HEK293 (cell line): ENCODE data around the gene MEI1.

Source experiments
- CTCF ChIA-PET: fragments of 350-600 bp; formaldehyde crosslinking; extraction: SDS; loops from one replicate; lab custom pipeline; 2021; ENCODE audit warnings: antibody characterized with exemption; lab: Yijun Ruan, JAX
- POLR2A ChIA-PET: fragments of 300-600 bp; formaldehyde crosslinking; extraction: SDS; loops from one replicate; lab custom pipeline; 2020; ENCODE audit warnings: antibody characterized with exemption, inconsistent platforms; lab: Yijun Ruan, JAX
- H3K27ac ChIP-seq: fragments of 200-500 bp; sonication (Bioruptor generic); 2 replicates; pipeline ENCODE4 v1.5.1; 2014; ENCODE audit warnings: low read depth, low read length, control low read depth, inconsistent platforms; ENCODE audit errors: extremely low read depth
- H3K36me3 ChIP-seq, 2 experiments: fragments of 200-500 bp in 1 of 2; sonication (Bioruptor generic) in 1 of 2; 1 replicate in 1 of 2; 2 replicates in 1 of 2; pipeline ENCODE4 v1.5.1; 2014 to 2017; ENCODE audit warnings: inconsistent platforms in 2 of 2, low read length in 2 of 2; ENCODE audit not compliant: control insufficient read depth in 2 of 2, insufficient read depth in 1 of 2
- H3K4me1 ChIP-seq: fragments of 200-500 bp; sonication (Bioruptor generic); 2 replicates; pipeline ENCODE4 v1.5.1; 2014; ENCODE audit warnings: mild to moderate bottlenecking, low read length, inconsistent platforms; ENCODE audit not compliant: control insufficient read depth, insufficient read depth
- H3K4me3 ChIP-seq: 2 replicates; pipeline ENCODE4 v1.5.1; 2011; ENCODE audit warnings: low read depth, mild to moderate bottlenecking, control low read depth, low read length, moderate library complexity
- H3K9me3 ChIP-seq: fragments of 200-500 bp; sonication (Bioruptor generic); 2 replicates; pipeline ENCODE4 v1.5.1; 2014; ENCODE audit warnings: low read depth, low read length, inconsistent platforms; ENCODE audit not compliant: control insufficient read depth, insufficient read depth
- ATF2 ChIP-seq: fragments of 450-650 bp; formaldehyde crosslinking; IDR thresholded peaks from 2 replicates; pipeline ENCODE4 v1.5.1; 2016; ENCODE audit warnings: missing biosample characterization, missing genetic modification characterization, low read depth
- BCL6B ChIP-seq: fragments of 450-650 bp; formaldehyde crosslinking; IDR thresholded peaks from 2 replicates; pipeline ENCODE4 v1.5.1; 2017; ENCODE audit warnings: missing biosample characterization, missing genetic modification characterization
- EGR2 ChIP-seq: fragments of 450-650 bp; formaldehyde crosslinking; IDR thresholded peaks from 2 replicates; pipeline ENCODE4 v1.5.1; 2016; ENCODE audit warnings: low read depth, missing biosample characterization, missing genetic modification characterization
- GFI1B ChIP-seq: fragments of 450-650 bp; formaldehyde crosslinking; IDR thresholded peaks from 2 replicates; pipeline ENCODE4 v1.5.1; 2016; ENCODE audit warnings: missing biosample characterization, missing genetic modification characterization
- HOXA7 ChIP-seq: sonication (generic); formaldehyde crosslinking; IDR thresholded peaks from 2 replicates; pipeline ENCODE4 v1.8.1; 2022; ENCODE audit warnings: missing genetic modification reagents, borderline replicate concordance
- IKZF3 ChIP-seq: fragments of 450-650 bp; IDR thresholded peaks from 2 replicates; pipeline ENCODE4 v1.5.0; 2018; ENCODE audit warnings: missing biosample characterization, mild to moderate bottlenecking, missing genetic modification characterization, moderate library complexity
- MEIS1 ChIP-seq: sonication (generic); formaldehyde crosslinking; IDR thresholded peaks from 2 replicates; pipeline ENCODE4 v1.8.1; 2022; ENCODE audit warnings: missing genetic modification reagents, mild to moderate bottlenecking, borderline replicate concordance
- MYNN ChIP-seq: fragments of 450-650 bp; formaldehyde crosslinking; IDR thresholded peaks from 2 replicates; pipeline ENCODE4 v1.5.1; 2016; ENCODE audit warnings: missing biosample characterization, missing genetic modification characterization, borderline replicate concordance
- OVOL3 ChIP-seq: fragments of 450-650 bp; formaldehyde crosslinking; IDR thresholded peaks from 2 replicates; pipeline ENCODE4 v1.5.1; 2016; ENCODE audit warnings: missing biosample characterization, missing genetic modification characterization
- REPIN1 ChIP-seq: fragments of 450-650 bp; formaldehyde crosslinking; IDR thresholded peaks from 2 replicates; pipeline ENCODE4 v1.5.1; 2017; ENCODE audit warnings: missing biosample characterization, missing genetic modification characterization, low read depth
- YY1 ChIP-seq: fragments of 450-650 bp; formaldehyde crosslinking; IDR thresholded peaks from 2 replicates; pipeline ENCODE4 v1.5.1; 2018; ENCODE audit warnings: missing biosample characterization, missing genetic modification characterization
- ZBTB17 ChIP-seq: fragments of 450-650 bp; formaldehyde crosslinking; IDR thresholded peaks from 2 replicates; pipeline ENCODE4 v1.5.1; 2016; ENCODE audit warnings: missing biosample characterization, missing genetic modification characterization
- ZFP69B ChIP-seq: fragments of 450-650 bp; formaldehyde crosslinking; IDR thresholded peaks from 2 replicates; pipeline ENCODE4 v1.5.1; 2016; ENCODE audit warnings: missing biosample characterization, missing genetic modification characterization
- ZIC2 ChIP-seq: fragments of 450-650 bp; formaldehyde crosslinking; IDR thresholded peaks from 2 replicates; pipeline ENCODE4 v1.5.1; 2016; ENCODE audit warnings: missing biosample characterization, missing genetic modification characterization
- ZNF10 ChIP-seq: fragments of 450-650 bp; formaldehyde crosslinking; IDR thresholded peaks from 2 replicates; pipeline ENCODE4 v1.5.1; 2017; ENCODE audit warnings: missing biosample characterization, missing genetic modification characterization
- ZNF2 ChIP-seq: fragments of 450-650 bp; formaldehyde crosslinking; IDR thresholded peaks from 2 replicates; pipeline ENCODE4 v1.5.1; 2016; ENCODE audit warnings: missing biosample characterization, missing genetic modification characterization
- ZNF211 ChIP-seq: fragments of 450-650 bp; formaldehyde crosslinking; IDR thresholded peaks from 2 replicates; pipeline ENCODE4 v1.5.1; 2016; ENCODE audit warnings: low read depth, missing biosample characterization, missing genetic modification characterization
- ZNF292 ChIP-seq: fragments of 450-650 bp; formaldehyde crosslinking; IDR thresholded peaks from 2 replicates; pipeline ENCODE4 v1.5.1; 2016; ENCODE audit warnings: low read depth, missing biosample characterization, missing genetic modification characterization, borderline replicate concordance
- ZNF416 ChIP-seq: fragments of 450-650 bp; formaldehyde crosslinking; IDR thresholded peaks from 2 replicates; pipeline ENCODE4 v1.5.1; 2016; ENCODE audit warnings: missing biosample characterization, missing genetic modification characterization
- ZNF449 ChIP-seq: fragments of 450-650 bp; formaldehyde crosslinking; IDR thresholded peaks from 2 replicates; pipeline ENCODE4 v1.5.1; 2017; ENCODE audit warnings: missing biosample characterization, mild to moderate bottlenecking, missing genetic modification characterization, moderate library complexity
- ZNF48 ChIP-seq: fragments of 450-650 bp; formaldehyde crosslinking; IDR thresholded peaks from 2 replicates; pipeline ENCODE4 v1.5.1; 2016; ENCODE audit warnings: missing biosample characterization, missing genetic modification characterization
- ZNF501 ChIP-seq: fragments of 450-650 bp; formaldehyde crosslinking; IDR thresholded peaks from 2 replicates; pipeline ENCODE4 v1.5.1; 2016; ENCODE audit warnings: missing biosample characterization, missing genetic modification characterization
- ZNF548 ChIP-seq: fragments of 450-650 bp; formaldehyde crosslinking; IDR thresholded peaks from 2 replicates; pipeline ENCODE4 v1.5.1; 2016; ENCODE audit warnings: missing biosample characterization, missing genetic modification characterization
- ZNF560 ChIP-seq: fragments of 450-650 bp; formaldehyde crosslinking; IDR thresholded peaks from 2 replicates; pipeline ENCODE4 v1.5.1; 2017; ENCODE audit warnings: missing biosample characterization, missing genetic modification characterization, borderline replicate concordance
- ZNF571 ChIP-seq: fragments of 450-650 bp; formaldehyde crosslinking; IDR thresholded peaks from 2 replicates; pipeline ENCODE4 v1.5.0; 2017; ENCODE audit warnings: missing biosample characterization, missing genetic modification characterization
- ZNF626 ChIP-seq: fragments of 450-650 bp; sonication (Bioruptor Pico); formaldehyde crosslinking; IDR thresholded peaks from 2 replicates; pipeline ENCODE4 v1.5.1; 2018; ENCODE audit warnings: missing biosample characterization, missing genetic modification characterization, inconsistent platforms
- ZNF645 ChIP-seq: fragments of 450-650 bp; formaldehyde crosslinking; IDR thresholded peaks from 2 replicates; pipeline ENCODE4; 2016; ENCODE audit warnings: missing biosample characterization, missing genetic modification characterization
- ZNF654 ChIP-seq: fragments of 450-650 bp; formaldehyde crosslinking; IDR thresholded peaks from 2 replicates; pipeline ENCODE4 v1.5.1; 2016; ENCODE audit warnings: low read depth, missing biosample characterization, missing genetic modification characterization
- ZNF747 ChIP-seq: fragments of 450-650 bp; formaldehyde crosslinking; IDR thresholded peaks from 2 replicates; pipeline ENCODE4 v1.5.1; 2016; ENCODE audit warnings: missing biosample characterization, missing genetic modification characterization
- ZNF768 ChIP-seq: fragments of 450-650 bp; formaldehyde crosslinking; IDR thresholded peaks from 2 replicates; pipeline ENCODE4 v1.5.1; 2018; ENCODE audit warnings: missing biosample characterization, mild to moderate bottlenecking, missing genetic modification characterization

MEI1 gene

GRCh38 chr22:41650821-41651220, 48.5 kb upstream of the MEI1 start:
- ChIA-PET POLR2A (interaction anchor here (0.6 to 1.9 kb wide), 6 partner anchors 10 to 205 kb away, joined by 4 to 7 read pairs (median 4); no protein-coding TSS in a partner anchor), CTCF (interaction anchor here (0.6 to 1.7 kb wide), 3 partner anchors 16 to 55 kb away, joined by 3 to 12 read pairs (median 6); no protein-coding TSS in a partner anchor)
- no peak overlapping the region for H3K4me3 ChIP-seq
- no peaks in the 10 kb centered on the region for H3K9me3 ChIP-seq
- H3K4me1 ChIP-seq = no peaks in the 10 kb centered on the region
- TF ChIP-seq REPIN1 (tag by site-specific recombination) = no peak
- no peak for TF ChIP-seq ZNF449
- TF ChIP-seq ZNF548 (tag by site-specific recombination) = no peak
- TF ChIP-seq HOXA7 (CRISPR knock-in tag) = no peak
- TF ChIP-seq ZNF571 = no peak
- TF ChIP-seq MYNN (tag by site-specific recombination) = no peak
- TF ChIP-seq ZNF2 = no peak
- no peak for TF ChIP-seq OVOL3 (tag by site-specific recombination)
- no peak for TF ChIP-seq EGR2 (tag by site-specific recombination)
- no peak for TF ChIP-seq ZNF626 (tag by site-specific recombination)
- TF ChIP-seq ZNF654 = no peak
- TF ChIP-seq ZBTB17 (tag by site-specific recombination) = no peak
- no peak for TF ChIP-seq ZNF560 (tag by site-specific recombination)
- TF ChIP-seq IKZF3 = no peak
- TF ChIP-seq GFI1B (tag by site-specific recombination) = no peak
- TF ChIP-seq ZNF416 (tag by site-specific recombination) = no peak
- no peak for TF ChIP-seq BCL6B (tag by site-specific recombination)
- peaks cover 95 to 96% of the 10 kb centered on the region in 2 experiments for H3K36me3 ChIP-seq
- no peak overlapping the region for H3K27ac ChIP-seq

GRCh38 chr22:41654322-41654721, 45.0 kb upstream of the MEI1 start:
- ChIA-PET POLR2A (interaction anchor here (0.9 to 1.7 kb wide), 2 partner anchors 33 to 64 kb away, joined by 3 to 4 read pairs; partner anchors contain the start of genes DESI1, PMM1 and XRCC6), CTCF (interaction anchor here (0.5 to 2.3 kb wide), 3 partner anchors 13 to 506 kb away, joined by 3 to 17 read pairs (median 3); no protein-coding TSS in a partner anchor)
- TF ChIP-seq ZNF747 (tag by site-specific recombination) = no peak
- no peak for TF ChIP-seq ZNF211 (tag by site-specific recombination)
- TF ChIP-seq ATF2 (tag by site-specific recombination) = no peak
- TF ChIP-seq ZNF768 (tag by site-specific recombination) = no peak
- no peak for TF ChIP-seq ZNF292 (tag by site-specific recombination)
- TF ChIP-seq ZNF501 (tag by site-specific recombination) = no peak
- TF ChIP-seq ZFP69B (tag by site-specific recombination) = no peak
- no peak for TF ChIP-seq ZNF10
- no peak for TF ChIP-seq ZIC2 (tag by site-specific recombination)
- no peak for TF ChIP-seq ZNF645
- no peak for TF ChIP-seq ZNF48 (tag by site-specific recombination)
- no peak for TF ChIP-seq HOXA7 (CRISPR knock-in tag)
- no peak for TF ChIP-seq MEIS1 (CRISPR knock-in tag)
- no peak for TF ChIP-seq YY1
- TF ChIP-seq MYNN (tag by site-specific recombination) = no peak
- no peak for TF ChIP-seq REPIN1 (tag by site-specific recombination)
- Histone ChIP-seq H3K36me3 (peaks cover 95 to 97% of the 10 kb centered on the region in 2 experiments), H3K4me1 (no peaks in the 10 kb centered on the region), H3K27ac (no peak overlapping the region), H3K9me3 (no peaks in the 10 kb centered on the region), H3K4me3 (no peak overlapping the region)
